K562 treated with DMSO at 1 percent for 12 hours (cell line): ENCODE measurements around the gene PGR. TPM values are rescaled to one million over a fixed set of nuclear protein-coding genes. Genes with fewer than 3 reads are reported as not detected.

ENCODE experiments used
- total RNA-seq: library from RNA; unstranded; fragments of 300-600 nt; gene quantifications from 2 replicates; pipeline ENCODE4 v1.2.3, GENCODE V29; 2022; ENCODE audit not compliant: insufficient read depth

PGR gene
- 0.06 and 0.86 TPM in 2 replicates for total RNA-seq

DNA sequence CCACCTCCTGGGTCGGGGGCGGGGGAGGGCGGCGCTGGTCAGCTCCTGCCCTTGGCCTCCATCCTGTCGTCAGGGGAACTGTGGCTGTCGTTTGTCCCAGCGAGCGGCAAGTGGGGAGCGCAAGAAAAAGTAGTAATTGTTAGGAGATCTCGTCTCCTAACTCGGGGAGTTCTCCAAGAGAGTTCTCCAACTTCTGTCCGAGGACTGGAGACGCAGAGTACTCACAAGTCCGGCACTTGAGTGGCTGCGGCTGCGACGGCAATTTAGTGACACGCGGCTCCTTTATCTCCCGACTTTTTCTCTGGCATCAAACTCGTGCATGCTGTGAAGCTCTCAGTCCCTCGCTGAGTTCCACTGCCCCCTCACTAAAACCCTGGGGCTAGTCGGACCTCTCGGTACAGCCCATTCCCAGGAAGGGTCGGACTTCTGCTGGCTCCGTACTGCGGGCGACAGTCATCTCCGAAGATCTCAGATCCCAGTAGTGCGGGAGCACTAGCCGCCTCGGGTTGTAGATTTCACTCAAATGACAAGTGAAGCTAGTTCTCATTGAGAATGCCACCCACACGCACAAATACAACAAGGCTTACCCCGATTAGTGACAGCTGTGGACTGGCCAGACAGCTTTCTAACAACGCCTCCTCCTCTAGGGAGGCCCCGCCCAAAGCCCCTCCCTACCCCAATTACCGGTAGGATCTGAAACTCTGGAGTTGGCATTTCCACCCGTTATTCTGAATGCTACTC is at the start of gene PGR:
TSS of gene PGR (minus strand) at position 611 of the 741 bp plus-strand sequence. CDS start 743 bp downstream, outside the sequence.

